Adipose tissue (tissue), 3 donors: Measurements from ENCODE around the gene PHYKPL. TPM values are rescaled to one million over a fixed set of nuclear protein-coding genes. Genes with fewer than 3 reads are reported as not detected.
A peak's percentile ranks its signal among the peaks of the same experiment; 100 is the strongest.

Experiments
- H3K27ac ChIP-seq: one replicate; pipeline ENCODE4 v1.5.1; 2013; ENCODE audit warnings: low read depth, low read length
- WGBS, 3 donors: extraction: QIAGEN DNeasy Blood & Tissue Kit; methylation state at CpG; one replicate each; pipeline ENCODE4 v1.1.7; 2013; 5-methylcytosine and 5-hydroxymethylcytosine counted together
- polyA plus RNA-seq, 3 donors: library from polyadenylated mRNA; stranded (reverse); fragments of 200-250 nt; gene quantifications; one replicate each; pipeline ENCODE4 v1.2.3, GENCODE V29; 2013
- donor health status: healthy with polysubstance abuse.
- donor health status: Bipolar disorder and iron deficiency.
- donor health status: healthy.

PHYKPL gene
- 10 to 100 TPM; 32.0 to 76.5 (median 65.5) TPM for polyA plus RNA-seq

- peak within 1 kb of the TSS; percentile 66 for H3K27ac ChIP-seq
- 1% methylated on average over 72 to 102 of the region's 102 CpGs for WGBS, 3 donors
Observed at GRCh38 chr5:178232124-178232919, at the start of gene PHYKPL. Gene PHYKPL (minus strand): TSS chr5:178232802. CDS start chr5:178232550, 252 bp downstream.

GRCh38 chr5:178282391-178282790 is 49.8 kb upstream of the PHYKPL start:
- 84 to 92% (median 89%) methylated on average over 4 of the region's 4 CpGs for WGBS, 3 donors
- no peak overlapping the region for H3K27ac ChIP-seq

GRCh38 chr5:178281331-178281730 is 48.7 kb upstream of the PHYKPL start:
- WGBS, 3 donors: 78 to 81% (median 79%) methylated on average over 19 of the region's 19 CpGs
- H3K27ac ChIP-seq: no peak overlapping the region

GRCh38 chr5:178280631-178281030 is 48.0 kb upstream of the PHYKPL start:
- 85 to 90% (median 86%) methylated on average over 9 of the region's 9 CpGs for WGBS, 3 donors
- H3K27ac ChIP-seq: no peak overlapping the region

- 20 to 21% (median 20%) methylated on average over 33 of the region's 33 CpGs for WGBS, 3 donors
Observed at GRCh38 chr5:178279723-178280438, 47.3 kb upstream of the PHYKPL start.

GRCh38 chr5:178279026-178279722 is 46.6 kb upstream of the PHYKPL start:
- 71 to 79% (median 77%) methylated on average over 14 of the region's 14 CpGs for WGBS, 3 donors
- no peak overlapping the region for H3K27ac ChIP-seq

More at GRCh38 chr5:178279723-178280438, 47.3 kb upstream of the PHYKPL start:
- no peak overlapping the region for H3K27ac ChIP-seq

GRCh38 chr5:178278358-178279023 is 45.9 kb upstream of the PHYKPL start:
- no peak overlapping the region for H3K27ac ChIP-seq
- 72 to 82% (median 81%) methylated on average over 18 of the region's 18 CpGs for WGBS, 3 donors

- H3K27ac ChIP-seq: no peak overlapping the region
- 51 to 73% (median 67%) methylated on average over 12 of the region's 12 CpGs for WGBS, 3 donors
Observed at GRCh38 chr5:178277866-178278265, 45.3 kb upstream of the PHYKPL start.

GRCh38 chr5:178277346-178277745 is 44.7 kb upstream of the PHYKPL start:
- H3K27ac ChIP-seq: no peak overlapping the region
- WGBS, 3 donors: 74 to 87% (median 86%) methylated on average over 9 of the region's 9 CpGs

- 63 to 82% (median 75%) methylated on average over 20 of the region's 20 CpGs for WGBS, 3 donors
- no peak overlapping the region for H3K27ac ChIP-seq
Observed at GRCh38 chr5:178274781-178275537, 42.4 kb upstream of the PHYKPL start.

GRCh38 chr5:178273665-178274541 is 41.3 kb upstream of the PHYKPL start:
- WGBS, 3 donors: 65 to 77% (median 72%) methylated on average over 13 to 14 of the region's 14 CpGs
- no peak overlapping the region for H3K27ac ChIP-seq

GRCh38 chr5:178273041-178273440 is 40.4 kb upstream of the PHYKPL start:
- no peak overlapping the region for H3K27ac ChIP-seq
- 84 to 88% (median 87%) methylated on average over 15 of the region's 15 CpGs for WGBS, 3 donors

GRCh38 chr5:178272591-178272990 is 40.0 kb upstream of the PHYKPL start:
- WGBS, 3 donors: 87 to 91% (median 89%) methylated on average over 9 of the region's 9 CpGs
- H3K27ac ChIP-seq: no peak overlapping the region

- H3K27ac ChIP-seq: no peak overlapping the region
- 70 to 77% (median 72%) methylated on average over 24 of the region's 24 CpGs for WGBS, 3 donors
Observed at GRCh38 chr5:178271726-178272479, 39.3 kb upstream of the PHYKPL start.

GRCh38 chr5:178271231-178271630 is 38.6 kb upstream of the PHYKPL start:
- H3K27ac ChIP-seq: no peak overlapping the region
- WGBS, 3 donors: 77 to 87% (median 83%) methylated on average over 4 of the region's 4 CpGs

GRCh38 chr5:178269499-178269898 is 36.9 kb upstream of the PHYKPL start:
- WGBS, 3 donors: 93 to 96% (median 95%) methylated on average over 1 of the region's 1 CpG
- no peak overlapping the region for H3K27ac ChIP-seq
